Neural crest cell (in vitro differentiated cells): ENCODE measurements around the gene ZNF79. TPM values are rescaled to one million over a fixed set of nuclear protein-coding genes. Genes with fewer than 3 reads are reported as not detected.
A peak's percentile ranks its signal among the peaks of the same experiment; 100 is the strongest.

Source experiments
- DNase-seq: peaks from one replicate; pipeline ENCODE4 v3.0.0; 2021; ENCODE audit warnings: low read depth, mixed read lengths, low spot score
- H3K27ac Mint-ChIP-seq: one replicate; pipeline ENCODE4 v1.8.0; 2021; ENCODE audit warnings: mild to moderate bottlenecking, mixed read lengths; ENCODE audit not compliant: unreplicated experiment
- H3K27me3 Mint-ChIP-seq: 2 replicates; pipeline ENCODE4 v1.8.0; 2021; ENCODE audit warnings: low read depth, mild to moderate bottlenecking, mixed read lengths
- H3K36me3 Mint-ChIP-seq: 2 replicates; pipeline ENCODE4 v1.8.0; 2021; ENCODE audit warnings: low read depth, mild to moderate bottlenecking, mixed read lengths
- H3K4me1 Mint-ChIP-seq: 2 replicates; pipeline ENCODE4 v1.8.0; 2021; ENCODE audit warnings: mixed read lengths
- H3K4me3 Mint-ChIP-seq: one replicate; pipeline ENCODE4 v1.8.0; 2021; ENCODE audit warnings: mild to moderate bottlenecking, mixed read lengths
- H3K9me3 Mint-ChIP-seq: 2 replicates; pipeline ENCODE4 v1.8.0; 2021; ENCODE audit warnings: mixed read lengths
- CTCF ChIP-seq: fragments of 200-600 bp; sonication (generic); conservative IDR thresholded peaks from 2 replicates; pipeline ENCODE4 v1.5.0; 2021; ENCODE audit warnings: antibody characterized with exemption, mild to moderate bottlenecking
- total RNA-seq: library from RNA; stranded (reverse); gene quantifications from 2 replicates; pipeline ENCODE4 v1.2.1, GENCODE V29; 2021

Gene ZNF79
- total RNA-seq, 1 donor from 2014 or later: 13.2 TPM

DNA sequence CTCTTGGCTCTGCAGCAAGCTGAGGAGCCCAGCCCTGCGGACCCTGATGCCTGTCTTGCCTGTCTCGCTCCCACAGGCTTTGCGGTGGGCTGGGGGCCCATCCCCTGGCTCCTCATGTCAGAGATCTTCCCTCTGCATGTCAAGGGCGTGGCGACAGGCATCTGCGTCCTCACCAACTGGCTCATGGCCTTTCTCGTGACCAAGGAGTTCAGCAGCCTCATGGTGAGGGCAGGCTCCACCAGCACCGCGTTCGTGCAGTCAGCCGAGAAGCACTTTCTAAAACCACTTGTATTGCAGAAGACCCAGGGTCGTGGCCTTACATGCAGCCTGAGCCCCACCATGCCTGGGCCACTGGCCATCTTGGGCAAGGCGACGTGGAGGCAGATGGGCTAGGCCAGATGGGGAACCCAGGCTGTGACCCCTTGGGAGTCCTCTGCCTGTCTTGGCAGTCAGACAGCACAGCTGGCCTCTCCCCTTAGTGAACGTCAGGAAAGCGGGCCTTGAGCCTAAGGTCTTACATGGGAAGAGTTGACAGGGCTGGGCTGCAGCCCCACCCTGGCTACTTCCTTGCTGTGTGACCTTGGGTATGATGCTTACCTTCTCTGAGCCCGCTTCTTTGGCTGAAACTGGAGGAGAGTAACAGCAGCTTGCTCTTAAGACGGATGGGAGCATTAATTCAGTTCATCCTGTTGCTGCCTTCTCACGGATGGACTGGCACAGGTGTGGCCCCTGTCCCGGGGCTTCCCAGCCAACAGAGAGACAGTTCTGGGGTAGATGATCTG lies 18.6 kb upstream of the ZNF79 start:
- no peaks in the 10 kb centered on the region for H3K4me1 Mint-ChIP-seq
- no peaks in the 10 kb centered on the region for H3K9me3 Mint-ChIP-seq

GRCh38 chr9:127406799-127407491 lies 17.2 kb upstream of the ZNF79 start:
- no peak overlapping the region for H3K27ac Mint-ChIP-seq
- H3K4me3 Mint-ChIP-seq: peak overlapping the region; percentile 49
- H3K9me3 Mint-ChIP-seq: no peaks in the 10 kb centered on the region
- TF ChIP-seq CTCF: no peak
- no peak for DNase-seq
- peaks cover 5% of the 10 kb centered on the region for H3K4me1 Mint-ChIP-seq
- H3K27me3 Mint-ChIP-seq: no peaks in the 10 kb centered on the region
- no peaks in the 10 kb centered on the region for H3K36me3 Mint-ChIP-seq

More for the DNA sequence above, 18.6 kb upstream of the ZNF79 start:
- no peaks in the 10 kb centered on the region for H3K36me3 Mint-ChIP-seq
- TF ChIP-seq CTCF: no peak
- H3K27ac Mint-ChIP-seq: no peak overlapping the region
- DNase-seq: no peak
- no peak overlapping the region for H3K4me3 Mint-ChIP-seq
- H3K27me3 Mint-ChIP-seq: no peaks in the 10 kb centered on the region

GRCh38 chr9:127407492-127407843 lies 16.7 kb upstream of the ZNF79 start:
- no peak for TF ChIP-seq CTCF
- Mint-ChIP-seq H3K27me3 (no peaks in the 10 kb centered on the region), H3K36me3 (no peaks in the 10 kb centered on the region), H3K4me1 (peaks cover 5% of the 10 kb centered on the region), H3K27ac (peak overlapping the region; percentile 19), H3K4me3 (peak overlapping the region; percentile 49), H3K9me3 (no peaks in the 10 kb centered on the region)
- no peak for DNase-seq

DNA sequence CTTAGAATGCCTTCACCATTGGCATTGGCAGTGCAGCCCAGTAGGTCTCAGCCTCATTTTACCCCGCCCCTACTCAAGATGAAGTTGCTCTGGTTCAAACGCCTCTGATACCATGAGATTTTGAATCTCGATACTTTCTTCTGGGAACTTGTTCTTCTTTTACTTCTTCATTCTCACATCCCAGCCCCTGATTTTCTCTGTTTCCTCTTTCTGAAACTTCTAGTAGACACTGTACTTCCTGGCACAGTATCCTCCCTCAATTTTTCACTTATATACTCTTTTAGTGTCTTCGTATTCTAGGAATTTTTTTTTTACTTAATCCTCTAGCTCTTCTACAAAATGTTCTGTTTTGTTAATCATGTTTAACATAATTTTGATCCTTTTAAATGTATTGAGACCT lies 13.1 kb upstream of the ZNF79 start:
- H3K27ac Mint-ChIP-seq: no peak overlapping the region
- no peak for TF ChIP-seq CTCF
- H3K9me3 Mint-ChIP-seq: no peaks in the 10 kb centered on the region
- no peaks in the 10 kb centered on the region for H3K27me3 Mint-ChIP-seq
- H3K4me1 Mint-ChIP-seq: peaks cover 18% of the 10 kb centered on the region
- H3K36me3 Mint-ChIP-seq: no peaks in the 10 kb centered on the region
- no peak overlapping the region for H3K4me3 Mint-ChIP-seq
- no peak for DNase-seq

GRCh38 chr9:127415141-127415540 lies 9.0 kb upstream of the ZNF79 start:
- DNase-seq: no peak
- no peaks in the 10 kb centered on the region for H3K27me3 Mint-ChIP-seq
- H3K4me1 Mint-ChIP-seq: peaks cover 21% of the 10 kb centered on the region
- TF ChIP-seq CTCF: no peak
- no peaks in the 10 kb centered on the region for H3K36me3 Mint-ChIP-seq
- no peaks in the 10 kb centered on the region for H3K9me3 Mint-ChIP-seq
- H3K4me3 Mint-ChIP-seq: no peak overlapping the region
- H3K27ac Mint-ChIP-seq: peak overlapping the region; percentile 13
